ENCODE measurements around the gene COL15A1. TPM values are rescaled to one million over a fixed set of nuclear protein-coding genes. Genes with fewer than 3 reads are reported as not detected.

The COL15A1 gene
- total and polyA plus RNA-seq, 4 experiments from 2014 or later: not detected

DNA sequence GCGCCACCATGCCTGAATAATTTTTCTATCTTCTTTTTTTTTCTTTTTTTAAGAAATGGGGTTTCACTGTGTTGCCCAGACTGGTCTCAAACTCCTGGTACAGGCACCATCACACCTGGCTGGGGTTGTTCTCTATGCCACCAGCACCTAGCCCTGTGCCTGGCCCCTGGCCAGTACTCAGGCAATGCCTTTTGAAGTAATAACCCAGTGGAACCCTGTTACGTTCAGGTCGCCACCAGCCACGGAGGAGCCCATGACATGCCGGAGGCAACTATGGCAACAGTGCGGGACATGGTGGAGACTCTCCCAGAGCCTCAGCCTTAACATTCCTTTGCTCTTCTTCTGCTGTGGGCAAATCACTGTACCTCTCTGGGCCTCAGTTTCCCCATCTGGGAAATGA, 14.1 kb downstream of the COL15A1 start:
- H3K27ac Mint-ChIP-seq: no peak overlapping the region

DNA sequence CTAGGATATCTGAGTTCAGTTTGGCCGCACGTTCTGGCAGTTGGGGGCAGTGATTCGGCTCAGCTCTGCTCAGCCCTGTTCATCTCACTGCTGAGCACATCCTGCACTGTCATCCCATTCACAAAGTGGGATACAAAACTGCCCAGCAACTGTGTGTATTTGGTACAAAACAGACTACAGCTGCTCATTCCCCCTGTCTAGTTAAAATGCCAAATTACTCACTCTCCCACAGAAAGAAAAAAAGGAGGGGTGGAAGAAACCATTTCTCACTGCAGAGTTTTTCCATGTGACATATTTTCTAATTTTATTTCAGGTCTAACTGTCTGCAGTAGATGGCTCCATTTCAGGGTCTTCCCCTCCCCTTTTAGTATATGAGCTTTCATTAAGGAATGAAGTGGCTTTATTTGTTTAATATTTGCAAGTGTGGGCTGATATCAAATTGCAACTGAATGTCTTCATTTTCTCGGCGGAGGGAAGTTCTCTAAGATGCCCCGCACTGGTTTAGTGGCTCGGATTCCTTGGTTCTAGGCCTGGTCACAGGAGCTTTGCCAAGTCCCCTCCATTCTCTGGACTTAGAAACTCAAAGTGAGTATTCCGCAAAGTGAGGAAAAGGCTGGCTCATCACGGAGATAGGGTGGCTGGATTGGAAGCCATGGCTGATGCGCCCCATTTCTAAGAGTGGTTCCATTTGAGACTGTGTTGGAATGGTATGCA, 14.7 kb downstream of the COL15A1 start:
- peaks cover 4 to 9% of the 10 kb centered on the region in 2 donors for H3K27me3 Mint-ChIP-seq
- Histone ChIP-seq H3K9me3 (ENCODE audit: control insufficient read depth in 1 of 2, low read length in 2 of 2) (no peaks in the 10 kb centered on the region), H3K36me3 (ENCODE audit: insufficient read depth, low read length) (no peaks in the 10 kb centered on the region), H3K27ac (ENCODE audit: low read depth, low read length) (no peak overlapping the region), H3K4me3 (ENCODE audit: low read length in 2 of 2) (no peak overlapping the region), H3K4me1 (ENCODE audit: insufficient read depth, low read length) (no peaks in the 10 kb centered on the region), H3K27me3 (ENCODE audit: insufficient read depth, low read length) (no peaks in the 10 kb centered on the region)
- H3K36me3 Mint-ChIP-seq: no peaks in the 10 kb centered on the region
- POLR2A ChIA-PET (ENCODE audit: partially characterized antibody): interaction anchor here (0.7 kb wide), 1 partner anchor 127 kb away, joined by 3 read pairs; no protein-coding TSS in a partner anchor
- peaks cover 0 to 10% (median 4%) of the 10 kb centered on the region in 8 donors for H3K9me3 Mint-ChIP-seq
- H3K4me1 Mint-ChIP-seq: no peaks in the 10 kb centered on the region
- CTCF ChIA-PET (ENCODE audit: partially characterized antibody): interaction anchor here (0.6 kb wide), 1 partner anchor 11 kb away, joined by 4 read pairs; no protein-coding TSS in a partner anchor
- no peak overlapping the region for H3K4me3 Mint-ChIP-seq
- H3K27ac Mint-ChIP-seq: no peak overlapping the region
- DNase-seq: no peak
- intact Hi-C loops (cut with micrococcal nuclease): no loop called here

More for the DNA sequence above, 14.1 kb downstream of the COL15A1 start:
- no peaks in the 10 kb centered on the region for H3K9me3 ChIP-seq (ENCODE audit: control insufficient read depth in 1 of 2, low read length in 2 of 2)
- H3K27ac ChIP-seq (ENCODE audit: low read depth, low read length): no peak overlapping the region
- CTCF ChIA-PET (ENCODE audit: partially characterized antibody): no interaction called here
- no peak overlapping the region for H3K4me3 ChIP-seq (ENCODE audit: low read length in 2 of 2)
- Mint-ChIP-seq H3K36me3 (no peaks in the 10 kb centered on the region), H3K4me1 (no peaks in the 10 kb centered on the region), H3K27me3 (peaks cover 9 to 10% of the 10 kb centered on the region in 2 donors), H3K4me3 (no peak overlapping the region), H3K9me3 (peaks cover 2 to 10% (median 4%) of the 10 kb centered on the region in 8 donors)
- no peaks in the 10 kb centered on the region for H3K36me3 ChIP-seq (ENCODE audit: insufficient read depth, low read length)
- intact Hi-C loops (cut with micrococcal nuclease): no loop called here
- DNase-seq: no peak
- POLR2A ChIA-PET (ENCODE audit: partially characterized antibody): interaction anchor here (0.7 kb wide), 1 partner anchor 128 kb away, joined by 3 read pairs; no protein-coding TSS in a partner anchor
- no peaks in the 10 kb centered on the region for H3K4me1 ChIP-seq (ENCODE audit: insufficient read depth, low read length)
- no peaks in the 10 kb centered on the region for H3K27me3 ChIP-seq (ENCODE audit: insufficient read depth, low read length)

DNA sequence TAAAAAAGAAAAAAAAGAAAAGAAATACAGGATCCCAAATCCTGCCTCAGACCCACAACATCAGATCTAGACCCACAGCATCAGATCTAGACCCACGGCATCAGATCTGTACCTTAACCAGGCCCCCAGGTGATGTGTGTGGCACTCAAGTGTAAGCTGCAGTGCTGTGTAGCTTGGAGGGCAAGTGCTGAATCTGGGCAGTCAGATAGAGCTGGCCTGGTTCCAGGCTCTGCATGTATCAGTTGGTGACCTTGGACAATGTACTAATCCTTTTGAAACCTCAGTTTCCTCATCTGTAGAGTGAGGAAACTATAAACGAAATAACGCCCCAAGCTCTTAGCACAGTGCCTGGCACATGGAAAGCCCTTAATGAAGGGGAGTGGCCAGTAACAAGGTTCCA, 16.7 kb downstream of the COL15A1 start:
- Mint-ChIP-seq H3K27ac (no peak overlapping the region), H3K4me1 (no peaks in the 10 kb centered on the region), H3K9me3 (peaks cover 0 to 10% (median 3%) of the 10 kb centered on the region in 8 donors), H3K27me3 (peaks cover 0 to 6% of the 10 kb centered on the region in 2 donors), H3K4me3 (no peak overlapping the region), H3K36me3 (no peaks in the 10 kb centered on the region)
- Histone ChIP-seq H3K9me3 (ENCODE audit: control insufficient read depth in 1 of 2, low read length in 2 of 2) (no peaks in the 10 kb centered on the region), H3K27me3 (ENCODE audit: insufficient read depth, low read length) (no peaks in the 10 kb centered on the region), H3K36me3 (ENCODE audit: insufficient read depth, low read length) (no peaks in the 10 kb centered on the region), H3K4me3 (ENCODE audit: low read length in 2 of 2) (no peak overlapping the region), H3K27ac (ENCODE audit: low read depth, low read length) (no peak overlapping the region), H3K4me1 (ENCODE audit: insufficient read depth, low read length) (no peaks in the 10 kb centered on the region)
- no peak for DNase-seq
- CTCF ChIA-PET (ENCODE audit: partially characterized antibody): interaction anchor here (0.9 kb wide), 1 partner anchor 181 kb away, joined by 4 read pairs; no protein-coding TSS in a partner anchor
- POLR2A ChIA-PET (ENCODE audit: partially characterized antibody): no interaction called here
- intact Hi-C loops (cut with micrococcal nuclease): no loop called here

GRCh38 chr9:98961513-98962180, 17.9 kb downstream of the COL15A1 start:
- H3K4me3 Mint-ChIP-seq: no peak overlapping the region
- no peak overlapping the region for H3K27ac Mint-ChIP-seq
- H3K27me3 Mint-ChIP-seq: peaks cover 0 to 4% of the 10 kb centered on the region in 2 donors
- ChIA-PET CTCF (ENCODE audit: partially characterized antibody) (no interaction called here), POLR2A (ENCODE audit: partially characterized antibody) (no interaction called here)
- intact Hi-C loops (cut with micrococcal nuclease): no loop called here
- H3K4me1 ChIP-seq (ENCODE audit: insufficient read depth, low read length): no peaks in the 10 kb centered on the region
- H3K27me3 ChIP-seq (ENCODE audit: insufficient read depth, low read length): no peaks in the 10 kb centered on the region
- no peaks in the 10 kb centered on the region for H3K36me3 Mint-ChIP-seq
- no peak overlapping the region for H3K4me3 ChIP-seq (ENCODE audit: low read length in 2 of 2)
- peaks cover 0 to 10% (median 3%) of the 10 kb centered on the region in 8 donors for H3K9me3 Mint-ChIP-seq
- no peaks in the 10 kb centered on the region for H3K4me1 Mint-ChIP-seq
- no peaks in the 10 kb centered on the region for H3K36me3 ChIP-seq (ENCODE audit: insufficient read depth, low read length)
- no peak overlapping the region for H3K27ac ChIP-seq (ENCODE audit: low read depth, low read length)
- DNase-seq: no peak
- H3K9me3 ChIP-seq (ENCODE audit: control insufficient read depth in 1 of 2, low read length in 2 of 2): no peaks in the 10 kb centered on the region

- H3K9me3 ChIP-seq (ENCODE audit: control insufficient read depth in 1 of 2, low read length in 2 of 2): no peaks in the 10 kb centered on the region
- no peak overlapping the region for H3K27ac ChIP-seq (ENCODE audit: low read depth, low read length)
- ChIA-PET POLR2A (ENCODE audit: partially characterized antibody) (no interaction called here), CTCF (ENCODE audit: partially characterized antibody) (no interaction called here)
- no peaks in the 10 kb centered on the region for H3K36me3 ChIP-seq (ENCODE audit: insufficient read depth, low read length)
- no peaks in the 10 kb centered on the region for H3K4me1 ChIP-seq (ENCODE audit: insufficient read depth, low read length)
- DNase-seq: no peak
- H3K4me3 ChIP-seq (ENCODE audit: low read length in 2 of 2): no peak overlapping the region
- H3K27me3 Mint-ChIP-seq: peaks cover 0 to 4% of the 10 kb centered on the region in 2 donors
- H3K27me3 ChIP-seq (ENCODE audit: insufficient read depth, low read length): no peaks in the 10 kb centered on the region
- no peak overlapping the region for H3K4me3 Mint-ChIP-seq
- intact Hi-C loops (cut with micrococcal nuclease): no loop called here
- H3K4me1 Mint-ChIP-seq: no peaks in the 10 kb centered on the region
- H3K27ac Mint-ChIP-seq: no peak overlapping the region
- no peaks in the 10 kb centered on the region for H3K36me3 Mint-ChIP-seq
- H3K9me3 Mint-ChIP-seq: peaks cover 0 to 6% (median 1%) of the 10 kb centered on the region in 8 donors
Measured at GRCh38 chr9:98962181-98962560, 18.5 kb downstream of the COL15A1 start.

GRCh38 chr9:98962861-98963260, 19.2 kb downstream of the COL15A1 start:
- CTCF ChIA-PET (ENCODE audit: partially characterized antibody): no interaction called here
- H3K4me3 ChIP-seq (ENCODE audit: low read length in 2 of 2): no peak overlapping the region
- intact Hi-C loops (cut with micrococcal nuclease): no loop called here
- DNase-seq: no peak
- H3K36me3 Mint-ChIP-seq: no peaks in the 10 kb centered on the region
- H3K27me3 ChIP-seq (ENCODE audit: insufficient read depth, low read length): no peaks in the 10 kb centered on the region
- no peak overlapping the region for H3K27ac ChIP-seq (ENCODE audit: low read depth, low read length)
- H3K9me3 ChIP-seq (ENCODE audit: control insufficient read depth in 1 of 2, low read length in 2 of 2): no peaks in the 10 kb centered on the region
- POLR2A ChIA-PET (ENCODE audit: partially characterized antibody): no interaction called here
- H3K4me1 ChIP-seq (ENCODE audit: insufficient read depth, low read length): no peaks in the 10 kb centered on the region
- no peak overlapping the region for H3K27ac Mint-ChIP-seq
- peaks cover 0 to 4% of the 10 kb centered on the region in 2 donors for H3K27me3 Mint-ChIP-seq
- no peaks in the 10 kb centered on the region for H3K36me3 ChIP-seq (ENCODE audit: insufficient read depth, low read length)
- H3K4me1 Mint-ChIP-seq: no peaks in the 10 kb centered on the region
- H3K4me3 Mint-ChIP-seq: no peak overlapping the region
- peaks cover 0 to 3% (median 0%) of the 10 kb centered on the region in 8 donors for H3K9me3 Mint-ChIP-seq

DNA sequence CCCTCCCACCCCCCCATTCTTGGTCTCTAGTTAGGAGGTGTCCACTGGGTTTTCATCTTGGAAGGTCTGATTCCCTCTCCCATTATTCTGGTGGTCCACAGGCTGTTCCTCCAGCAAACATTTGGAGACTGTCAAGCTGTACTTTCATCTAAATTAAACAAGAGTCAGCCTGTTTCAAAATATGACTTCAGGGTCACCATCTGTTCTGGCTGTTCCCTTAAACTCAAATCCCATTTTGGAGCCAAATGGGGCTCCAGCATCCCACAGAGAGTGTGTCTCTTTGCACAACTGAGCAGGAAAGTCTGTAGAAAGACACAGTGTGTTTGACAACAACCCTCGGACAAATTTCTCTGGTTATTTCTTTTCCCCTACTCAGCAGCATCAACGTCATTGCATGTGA, 20.5 kb downstream of the COL15A1 start:
- Mint-ChIP-seq H3K27ac (no peak overlapping the region), H3K4me1 (no peaks in the 10 kb centered on the region), H3K36me3 (no peaks in the 10 kb centered on the region), H3K27me3 (peaks cover 0 to 4% of the 10 kb centered on the region in 2 donors), H3K4me3 (no peak overlapping the region), H3K9me3 (no peaks in the 10 kb centered on the region)
- H3K9me3 ChIP-seq (ENCODE audit: control insufficient read depth in 1 of 2, low read length in 2 of 2): no peaks in the 10 kb centered on the region
- ChIA-PET POLR2A (ENCODE audit: partially characterized antibody) (no interaction called here), CTCF (ENCODE audit: partially characterized antibody) (interaction anchor here (1.1 to 1.2 kb wide), 2 partner anchors 8 to 11 kb away, joined by 3 read pairs; no protein-coding TSS in a partner anchor)
- intact Hi-C loops (cut with micrococcal nuclease): no loop called here
- DNase-seq: no peak
- no peaks in the 10 kb centered on the region for H3K36me3 ChIP-seq (ENCODE audit: insufficient read depth, low read length)
- no peak overlapping the region for H3K4me3 ChIP-seq (ENCODE audit: low read length in 2 of 2)
- no peaks in the 10 kb centered on the region for H3K4me1 ChIP-seq (ENCODE audit: insufficient read depth, low read length)
- H3K27me3 ChIP-seq (ENCODE audit: insufficient read depth, low read length): no peaks in the 10 kb centered on the region
- no peak overlapping the region for H3K27ac ChIP-seq (ENCODE audit: low read depth, low read length)

Measured in CD4-positive, alpha-beta memory T cell (primary cell).